SK-N-SH (cell line): ENCODE results near the gene SPIB. TPM values are rescaled to one million over a fixed set of nuclear protein-coding genes. Genes with fewer than 3 reads are reported as not detected.

Experiments
- CTCF ChIA-PET: fragments of 300-600, 350-600 bp; formaldehyde crosslinking; extraction: SDS; loops from one replicate; lab custom pipeline; 2021; lab: Yijun Ruan, JAX
- POLR2A ChIA-PET: fragments of 350-600 bp; sonication (Branson Sonifier 250); formaldehyde crosslinking; extraction: SDS; loops from one replicate; lab custom pipeline; 2020; ENCODE audit warnings: antibody characterized with exemption, inconsistent platforms; lab: Yijun Ruan, JAX
- DNase-seq: peaks from one replicate; pipeline ENCODE4 v3.0.0; 2012
- H2AFZ ChIP-seq: fragments of 200-600 bp; sonication (generic); 2 replicates; pipeline ENCODE4 v1.8.1; 2016; ENCODE audit warnings: antibody characterized with exemption, mild to moderate bottlenecking, low read depth
- H3F3A ChIP-seq: fragments of 200-600 bp; sonication (generic); replicated peaks from 2 replicates; pipeline ENCODE3; 2016; ENCODE audit warnings: antibody characterized with exemption, mild to moderate bottlenecking; ENCODE audit not compliant: insufficient read depth
- H3K27ac ChIP-seq, 2 experiments: fragments of 200-500 bp in 1 of 2; fragments of 200-600 bp in 1 of 2; sonication (Bioruptor generic) in 1 of 2; sonication (generic), shearing (Covaris generic) in 1 of 2; 2 replicates each; pipeline versions ENCODE4 v1.5.1 to v1.6.1; 2014 to 2016; ENCODE audit warnings: low read depth in 2 of 2, inconsistent platforms in 1 of 2, low read length in 1 of 2, mild to moderate bottlenecking in 1 of 2, mixed read lengths in 1 of 2
- H3K27me3 ChIP-seq: fragments of 200-600 bp; sonication (generic), shearing (Covaris generic); 2 replicates; pipeline ENCODE4 v1.6.1; 2016; ENCODE audit warnings: mixed run types; ENCODE audit not compliant: insufficient read depth
- H3K36me3 ChIP-seq, 2 experiments: fragments of 200-500 bp in 1 of 2; fragments of 200-600 bp in 1 of 2; sonication (Bioruptor generic) in 1 of 2; sonication (generic) in 1 of 2; replicated peaks in 1 of 2; 2 replicates each; pipeline versions ENCODE3 to v1.5.1; 2014 to 2016; ENCODE audit warnings: low read length in 1 of 2, mild to moderate bottlenecking in 1 of 2; ENCODE audit not compliant: insufficient read depth in 2 of 2, control insufficient read depth in 1 of 2
- H3K4me1 ChIP-seq, 2 experiments: fragments of 200-500 bp in 1 of 2; fragments of 200-600 bp in 1 of 2; sonication (Bioruptor generic) in 1 of 2; sonication (generic), shearing (Covaris generic) in 1 of 2; 2 replicates each; pipeline versions ENCODE4 v1.5.1 to v1.6.1; 2014 to 2016; ENCODE audit warnings: low read depth in 1 of 2, low read length in 1 of 2, mixed run types in 1 of 2; ENCODE audit not compliant: insufficient read depth in 2 of 2, control insufficient read depth in 1 of 2
- H3K4me2 ChIP-seq: fragments of 200-600 bp; sonication (generic), shearing (Covaris generic); 2 replicates; pipeline ENCODE4 v1.6.1; 2017; ENCODE audit warnings: mixed run types
- H3K4me3 ChIP-seq, 2 experiments: fragments of 200-500 bp in 1 of 2; fragments of 200-600 bp in 1 of 2; sonication (Bioruptor generic) in 1 of 2; sonication (generic), shearing (Covaris generic) in 1 of 2; 2 replicates each; pipeline versions ENCODE4 v1.5.1 to v1.8.1; 2014 to 2016; ENCODE audit warnings: low read depth in 2 of 2, inconsistent platforms in 1 of 2, low read length in 1 of 2, mild to moderate bottlenecking in 1 of 2, mixed read lengths in 1 of 2, moderate library complexity in 1 of 2
- H3K79me2 ChIP-seq: fragments of 200-600 bp; sonication (generic); 2 replicates; pipeline ENCODE4 v1.8.1; 2017; ENCODE audit warnings: mild to moderate bottlenecking; ENCODE audit not compliant: insufficient read depth
- H3K9ac ChIP-seq: fragments of 200-600 bp; sonication (generic); 2 replicates; pipeline ENCODE4 v1.6.1; 2017; ENCODE audit warnings: mixed run types
- H3K9me2 ChIP-seq: fragments of 200-600 bp; sonication (generic); 2 replicates; pipeline ENCODE4 v1.6.1; 2017; ENCODE audit warnings: mixed run types
- H3K9me3 ChIP-seq: fragments of 200-600 bp; sonication (generic); 2 replicates; pipeline ENCODE4 v1.6.1; 2017; ENCODE audit warnings: mixed run types, mild to moderate bottlenecking, moderate library complexity
- H4K20me1 ChIP-seq: fragments of 200-600 bp; sonication (generic); 2 replicates; pipeline ENCODE4 v1.6.1; 2017; ENCODE audit warnings: mild to moderate bottlenecking, mixed run types; ENCODE audit not compliant: insufficient read depth
- CHD2 ChIP-seq: fragments of 150-350 bp; IDR thresholded peaks from 2 replicates; pipeline ENCODE4 v1.6.1; 2018; ENCODE audit warnings: low read length; ENCODE audit not compliant: partially characterized antibody
- EP300 ChIP-seq, 2 experiments: IDR thresholded peaks; 2 replicates each; pipeline versions ENCODE4 v1.4.0 to v1.6.1; 2012; ENCODE audit warnings: borderline replicate concordance in 1 of 2, low read depth in 1 of 2, low read length in 1 of 2
- FOXM1 ChIP-seq: IDR thresholded peaks from 2 replicates; pipeline ENCODE4 v1.4.0; 2012; ENCODE audit warnings: low read depth, mild to moderate bottlenecking
- GABPA ChIP-seq: IDR thresholded peaks from 2 replicates; pipeline ENCODE4 v1.4.0; 2012; ENCODE audit warnings: low read depth, mild to moderate bottlenecking
- JUND ChIP-seq: IDR thresholded peaks from 2 replicates; pipeline ENCODE4 v1.4.0; 2012
- MAX ChIP-seq: IDR thresholded peaks from 2 replicates; pipeline ENCODE4 v1.4.0; 2012; ENCODE audit warnings: low read depth
- MEF2A ChIP-seq: IDR thresholded peaks from 2 replicates; pipeline ENCODE4 v1.4.0; 2012; ENCODE audit warnings: low read depth, borderline replicate concordance
- MXI1 ChIP-seq: IDR thresholded peaks from 2 replicates; pipeline ENCODE4 v1.6.1; 2012; ENCODE audit warnings: mild to moderate bottlenecking, low read depth, low read length, improper control_type of control experiment
- NFIC ChIP-seq: IDR thresholded peaks from 2 replicates; pipeline ENCODE4 v1.4.0; 2012; ENCODE audit warnings: borderline replicate concordance
- POLR2AphosphoS5 ChIP-seq: IDR thresholded peaks from 2 replicates; pipeline ENCODE4 v1.6.1; 2012; ENCODE audit warnings: low read depth, low read length
- RAD21 ChIP-seq: IDR thresholded peaks from 2 replicates; pipeline ENCODE4 v1.6.1; 2012; ENCODE audit warnings: mild to moderate bottlenecking, low read length
- RCOR1 ChIP-seq: fragments of 150-350 bp; IDR thresholded peaks from 2 replicates; pipeline ENCODE4 v1.6.1; 2017; ENCODE audit warnings: antibody characterized with exemption, low read length
- REST ChIP-seq: IDR thresholded peaks from 2 replicates; pipeline ENCODE4 v1.6.1; 2012; ENCODE audit warnings: mild to moderate bottlenecking, low read depth, low read length, moderate library complexity
- RFX5 ChIP-seq: IDR thresholded peaks from 2 replicates; pipeline ENCODE4 v1.6.1; 2012; ENCODE audit warnings: mild to moderate bottlenecking, improper control_type of control experiment, low read length
- RXRA ChIP-seq: IDR thresholded peaks from 2 replicates; pipeline ENCODE4 v1.4.0; 2012; ENCODE audit warnings: low read depth, mild to moderate bottlenecking, borderline replicate concordance
- SIN3A ChIP-seq: IDR thresholded peaks from 2 replicates; pipeline ENCODE4 v1.6.1; 2012; ENCODE audit warnings: low read depth, mild to moderate bottlenecking, low read length, moderate library complexity, borderline replicate concordance
- SMC3 ChIP-seq: IDR thresholded peaks from 2 replicates; pipeline ENCODE4 v1.6.1; 2012; ENCODE audit warnings: low read depth, low read length, improper control_type of control experiment
- TAF1 ChIP-seq: IDR thresholded peaks from 2 replicates; pipeline ENCODE4 v1.6.1; 2012; ENCODE audit warnings: low read depth, mild to moderate bottlenecking, low read length, moderate library complexity, borderline replicate concordance
- TCF12 ChIP-seq: IDR thresholded peaks from 2 replicates; pipeline ENCODE4 v1.4.0; 2012
- USF2 ChIP-seq: fragments of 150-350 bp; IDR thresholded peaks from 2 replicates; pipeline ENCODE4 v1.6.1; 2017; ENCODE audit warnings: antibody characterized with exemption, low read length, low read depth, borderline replicate concordance
- WGBS: methylation state at CpG from one replicate; pipeline ENCODE4 v1.1.6; 2017; ENCODE audit warnings: low lambda C conversion rate; 5-methylcytosine and 5-hydroxymethylcytosine counted together
- polyA plus RNA-seq, 3 experiments: library from polyadenylated mRNA; depleted of rRNA; stranded (reverse); fragments of >200 nt; gene quantifications; 2 replicates each; pipeline ENCODE4 v1.2.3, GENCODE V29; 2012
- TF ChIP-seq, protein P1 (sequence below): fragments of 150-350 bp; IDR thresholded peaks from 2 replicates; pipeline ENCODE4 v1.6.1; 2016; ENCODE audit warnings: mild to moderate bottlenecking, low read depth, low read length
- TF ChIP-seq, protein P2 (sequence below): IDR thresholded peaks from 2 replicates; pipeline ENCODE4; 2012
- TF ChIP-seq, protein P3 (sequence below): IDR thresholded peaks from 2 replicates; pipeline ENCODE4 v1.4.0; 2012; ENCODE audit warnings: low read depth, borderline replicate concordance

SPIB gene
- polyA plus RNA-seq, 1 of the 3 experiments (the other 2 are of a cell fraction), result not detected

DNA sequence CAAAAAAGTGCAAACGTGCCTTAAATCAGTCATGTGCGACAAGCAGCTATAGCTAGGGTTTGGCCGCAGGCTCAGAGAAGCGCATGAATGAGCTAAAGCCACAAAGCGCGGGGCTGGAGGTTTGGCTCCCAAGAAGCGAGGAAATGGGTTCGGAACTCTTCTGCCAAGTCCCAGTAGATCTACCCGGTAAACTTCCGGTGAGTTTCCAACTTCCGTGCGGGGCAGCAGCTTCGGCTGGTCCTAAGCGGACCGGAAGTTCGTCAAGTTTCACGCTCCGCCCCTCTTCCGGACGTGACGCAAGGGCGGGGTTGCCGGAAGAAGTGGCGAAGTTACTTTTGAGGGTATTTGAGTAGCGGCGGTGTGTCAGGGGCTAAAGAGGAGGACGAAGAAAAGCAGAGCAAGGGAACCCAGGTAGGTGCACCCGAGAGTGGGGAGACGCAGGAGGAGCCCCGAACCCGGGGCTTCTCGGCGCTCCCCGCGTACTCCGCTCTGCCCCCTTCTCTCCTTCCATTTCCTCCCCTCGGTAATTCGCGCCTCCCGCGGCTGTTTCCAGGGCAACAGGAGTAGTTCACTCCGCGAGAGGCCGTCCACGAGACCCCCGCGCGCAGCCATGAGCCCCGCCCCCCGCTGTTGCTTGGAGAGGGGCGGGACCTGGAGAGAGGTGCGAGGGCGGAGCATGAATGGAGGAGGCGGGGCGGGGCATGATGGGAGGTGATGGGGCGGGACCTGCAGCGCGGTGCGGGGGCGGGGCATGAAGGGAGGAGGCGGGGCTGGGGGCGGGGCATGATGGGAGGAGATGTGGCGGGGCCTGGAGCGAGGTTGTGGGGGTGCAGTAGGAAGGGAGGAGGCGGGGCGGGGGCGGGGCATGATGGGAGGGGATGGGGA is 42.3 kb upstream of the SPIB start, which contains the start of gene NR1H2:
Gene NR1H2 (plus strand): TSS at position 292 of the 885 bp plus-strand sequence. CDS start 1,149 bp downstream, outside the sequence.
- Histone ChIP-seq H3F3A (peaks cover 18% of the 10 kb centered on the region), H3K4me1 (no peaks in the 10 kb centered on the region; a peak in 2 of 4 replicates), H3K79me2 (peaks cover 6% of the 10 kb centered on the region), H4K20me1 (peaks cover 17% of the 10 kb centered on the region), H2AFZ (peak within 1 kb of the TSS; percentile 100), H3K4me2 (peak within 1 kb of the TSS; percentile 88), H3K9ac (peak within 1 kb of the TSS; percentile 100), H3K9me3 (no peaks in the 10 kb centered on the region), H3K9me2 (no peaks in the 10 kb centered on the region), H3K27ac (peak within 1 kb of the TSS; percentile 95 to 100), H3K4me3 (peak within 1 kb of the TSS; percentile 87 to 98), H3K36me3 (peaks cover 17 to 41% of the 10 kb centered on the region in 2 experiments), H3K27me3 (no peaks in the 10 kb centered on the region)
- DNase-seq, result peak; percentile 94
- ChIA-PET POLR2A (interaction anchor here (1.0 to 1.7 kb wide), 3 partner anchors 8 to 135 kb away, joined by 4 to 8 read pairs (median 4); partner anchors contain the start of gene JOSD2), CTCF (interaction anchor here (1.0 to 1.9 kb wide), 4 partner anchors 8 to 161 kb away, joined by 3 to 8 read pairs (median 6); partner anchors contain the start of gene POLD1)
- 2% methylated on average over 65 of the region's 67 CpGs for WGBS
- 0 out of 2 replicates have a peak, but pooled peaks have one; percentile 69 for TF ChIP-seq RFX5
- peak; percentile 79 for TF ChIP-seq POLR2AphosphoS5
- no peak for TF ChIP-seq RAD21
- TF ChIP-seq GABPA, result peak; percentile 100
- peak; percentile 86; the same call in 1 of the 2 replicates for TF ChIP-seq SIN3A
- TF ChIP-seq RXRA, result no peak
- TF ChIP-seq MAX, result peak; percentile 75
- TF ChIP-seq, protein P1, sequence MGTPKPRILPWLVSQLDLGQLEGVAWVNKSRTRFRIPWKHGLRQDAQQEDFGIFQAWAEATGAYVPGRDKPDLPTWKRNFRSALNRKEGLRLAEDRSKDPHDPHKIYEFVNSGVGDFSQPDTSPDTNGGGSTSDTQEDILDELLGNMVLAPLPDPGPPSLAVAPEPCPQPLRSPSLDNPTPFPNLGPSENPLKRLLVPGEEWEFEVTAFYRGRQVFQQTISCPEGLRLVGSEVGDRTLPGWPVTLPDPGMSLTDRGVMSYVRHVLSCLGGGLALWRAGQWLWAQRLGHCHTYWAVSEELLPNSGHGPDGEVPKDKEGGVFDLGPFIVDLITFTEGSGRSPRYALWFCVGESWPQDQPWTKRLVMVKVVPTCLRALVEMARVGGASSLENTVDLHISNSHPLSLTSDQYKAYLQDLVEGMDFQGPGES, result no peak; the same call in 1 of the 2 replicates
- TF ChIP-seq TAF1, result peak; percentile 85; the same call in 1 of the 2 replicates
- TF ChIP-seq SMC3, result no peak
- peak; percentile 39; the same call in 1 of the 2 replicates for TF ChIP-seq NFIC
- no peak; the same call in 1 of the 2 replicates for TF ChIP-seq MEF2A
- peak; percentile 21; the same call in 1 of the 2 replicates for TF ChIP-seq TCF12
- TF ChIP-seq RCOR1, result peak; percentile 48
- TF ChIP-seq, protein P2, sequence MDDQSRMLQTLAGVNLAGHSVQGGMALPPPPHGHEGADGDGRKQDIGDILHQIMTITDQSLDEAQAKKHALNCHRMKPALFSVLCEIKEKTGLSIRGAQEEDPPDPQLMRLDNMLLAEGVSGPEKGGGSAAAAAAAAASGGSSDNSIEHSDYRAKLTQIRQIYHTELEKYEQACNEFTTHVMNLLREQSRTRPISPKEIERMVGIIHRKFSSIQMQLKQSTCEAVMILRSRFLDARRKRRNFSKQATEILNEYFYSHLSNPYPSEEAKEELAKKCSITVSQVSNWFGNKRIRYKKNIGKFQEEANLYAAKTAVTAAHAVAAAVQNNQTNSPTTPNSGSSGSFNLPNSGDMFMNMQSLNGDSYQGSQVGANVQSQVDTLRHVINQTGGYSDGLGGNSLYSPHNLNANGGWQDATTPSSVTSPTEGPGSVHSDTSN, result no peak; the same call in 1 of the 2 replicates
- TF ChIP-seq USF2, result no peak
- no peak for TF ChIP-seq JUND
- TF ChIP-seq FOXM1, result no peak
- TF ChIP-seq, protein P3, sequence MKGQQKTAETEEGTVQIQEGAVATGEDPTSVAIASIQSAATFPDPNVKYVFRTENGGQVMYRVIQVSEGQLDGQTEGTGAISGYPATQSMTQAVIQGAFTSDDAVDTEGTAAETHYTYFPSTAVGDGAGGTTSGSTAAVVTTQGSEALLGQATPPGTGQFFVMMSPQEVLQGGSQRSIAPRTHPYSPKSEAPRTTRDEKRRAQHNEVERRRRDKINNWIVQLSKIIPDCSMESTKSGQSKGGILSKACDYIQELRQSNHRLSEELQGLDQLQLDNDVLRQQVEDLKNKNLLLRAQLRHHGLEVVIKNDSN, result peak; percentile 48; the same call in 1 of the 2 replicates
- TF ChIP-seq CHD2, result peak; percentile 76
- peak; percentile 57; the same call in 1 of the 2 replicates for TF ChIP-seq REST
- TF ChIP-seq EP300 (IDR thresholded peaks at IDR 0.05; ENCODE audit: borderline replicate concordance in 1 of 2, low read depth in 1 of 2, low read length in 1 of 2), result no peak; a peak in 1 of 4 replicates
- TF ChIP-seq MXI1, result peak; percentile 18
